Activated CD8-positive, alpha-beta memory T cell treated with anti-CD3 and anti-CD28 coated beads, Interleukin-2, amount 10 ng/mL, durations not matched to agents 7 days and 5 days (primary cell): Measurements from ENCODE around the gene NCOA3. TPM values are rescaled to one million over a fixed set of nuclear protein-coding genes. Genes with fewer than 3 reads are reported as not detected.
"Not testable (repeated sequence)": the region's sequence is repeated elsewhere in the genome, so short reads cannot be mapped to it uniquely, and the experiment has no call there.

Experiments
- ATAC-seq: fragments of 150-1000 bp; cut with Tn5 transposase; one replicate; pipeline ENCODE4 v1.10.0; 2021; ENCODE audit warnings: moderate library complexity
- CTCF ChIA-PET: fragments of 350-600 bp; sonication (Branson Sonifier 250); formaldehyde crosslinking; loops from one replicate; lab custom pipeline; 2021; ENCODE audit warnings: antibody characterized with exemption; lab: Charles Lee
- DNase-seq: peaks from one replicate; pipeline ENCODE4 v3.0.0-alpha.2; 2020
- H3K27ac Mint-ChIP-seq: one replicate; pipeline ENCODE4 v1.8.0; 2021; ENCODE audit warnings: mild to moderate bottlenecking, mixed read lengths
- H3K27me3 Mint-ChIP-seq: one replicate; pipeline ENCODE4 v1.8.0; 2021; ENCODE audit warnings: mixed read lengths
- H3K36me3 Mint-ChIP-seq: one replicate; pipeline ENCODE4 v1.8.0; 2021; ENCODE audit warnings: mild to moderate bottlenecking, mixed read lengths
- H3K4me1 Mint-ChIP-seq: one replicate; pipeline ENCODE4 v1.8.0; 2021; ENCODE audit warnings: mixed read lengths
- H3K4me3 Mint-ChIP-seq: one replicate; pipeline ENCODE4 v1.8.0; 2021; ENCODE audit warnings: mild to moderate bottlenecking, moderate library complexity, mixed read lengths
- H3K9me3 Mint-ChIP-seq: one replicate; pipeline ENCODE4 v1.8.0; 2022; ENCODE audit warnings: low read depth, mixed read lengths
- total RNA-seq, 2 experiments: library from RNA; stranded (reverse); gene quantifications; one replicate each; pipeline ENCODE4 v1.2.3, GENCODE V29; 2021

The NCOA3 gene
- total RNA-seq, 2 experiments from 2014 or later, result 74.9 to 75.8 TPM

DNA sequence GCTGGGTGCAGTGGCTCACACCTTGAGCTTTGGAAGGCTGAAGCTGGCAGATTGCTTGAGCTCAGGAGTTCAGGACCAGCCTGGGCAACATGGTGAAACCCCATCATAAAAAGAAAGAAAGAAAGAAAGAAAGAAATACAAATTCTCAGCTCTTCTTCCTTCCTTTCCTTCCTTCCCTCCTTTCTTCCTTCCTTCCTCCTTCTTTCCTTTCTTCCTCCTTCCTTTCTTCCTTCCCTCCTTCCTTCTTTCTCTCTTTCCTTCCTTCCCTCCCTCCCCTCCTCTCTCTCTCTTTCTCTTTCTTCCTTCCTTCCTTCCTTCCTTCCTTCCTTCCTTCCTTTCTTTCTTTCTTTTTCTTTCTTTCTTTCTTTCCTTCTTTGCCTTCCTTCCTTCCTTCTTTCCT lies 21.0 kb upstream of the NCOA3 start:
- DNase-seq (no peak), ATAC-seq (no peak)
- Mint-ChIP-seq H3K9me3 (no peaks in the 10 kb centered on the region), H3K4me3 (no peak overlapping the region), H3K4me1 (peaks cover 32% of the 10 kb centered on the region), H3K27me3 (no peaks in the 10 kb centered on the region), H3K27ac (no peak overlapping the region), H3K36me3 (no peaks in the 10 kb centered on the region)
- CTCF ChIA-PET, result interaction anchor here (0.9 kb wide), 1 partner anchor 22 kb away, joined by 3 read pairs; no protein-coding TSS in a partner anchor

DNA sequence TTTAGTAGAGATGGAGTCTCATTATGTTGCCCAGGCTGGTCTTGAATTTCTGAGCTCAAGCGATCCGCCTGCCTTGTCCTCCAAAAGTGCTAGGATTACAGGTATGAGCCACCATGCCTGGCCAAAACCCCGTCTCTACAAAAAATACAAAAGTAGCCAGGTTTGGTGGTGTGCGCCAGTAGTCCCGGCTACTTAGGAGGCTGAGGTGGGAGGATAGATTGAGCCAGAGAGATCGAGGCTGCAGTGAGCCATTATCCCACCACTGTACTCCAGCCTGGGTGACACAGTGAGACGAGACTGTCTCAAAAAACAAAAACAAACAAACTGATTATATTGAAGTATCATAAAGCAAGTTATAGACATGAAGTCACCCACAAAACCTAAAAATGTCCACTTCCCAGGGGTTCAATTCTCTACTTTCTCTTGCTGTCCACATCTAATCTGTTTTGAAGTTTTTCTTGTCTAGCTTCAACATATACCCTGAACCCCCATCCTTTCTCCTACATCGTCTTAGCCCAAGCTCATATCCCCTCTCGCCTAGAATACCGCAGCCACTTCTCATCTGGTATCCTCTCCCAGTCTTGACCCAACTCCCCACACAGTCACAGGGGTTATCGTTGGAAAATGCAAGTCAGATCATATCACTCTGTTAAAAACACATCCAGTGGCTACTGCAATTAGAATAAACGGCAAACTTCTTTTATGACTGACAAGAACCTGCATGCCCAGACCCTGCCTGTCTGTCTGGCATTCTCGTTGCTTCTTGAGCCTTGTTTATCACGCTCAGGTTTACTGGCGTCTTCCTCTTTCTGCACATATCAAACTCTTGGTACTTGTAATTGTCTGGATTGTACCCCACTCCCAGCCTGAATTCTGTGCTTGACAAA lies 20.1 kb upstream of the NCOA3 start:
- Mint-ChIP-seq H3K27ac (no peak overlapping the region), H3K27me3 (no peaks in the 10 kb centered on the region), H3K36me3 (no peaks in the 10 kb centered on the region), H3K4me3 (no peak overlapping the region), H3K9me3 (no peaks in the 10 kb centered on the region), H3K4me1 (peaks cover 36% of the 10 kb centered on the region)
- CTCF ChIA-PET, result no interaction called here
- no peak for DNase-seq
- ATAC-seq, result no peak

- no peaks in the 10 kb centered on the region for H3K9me3 Mint-ChIP-seq
- no peaks in the 10 kb centered on the region for H3K36me3 Mint-ChIP-seq
- DNase-seq, result no peak
- no peaks in the 10 kb centered on the region for H3K27me3 Mint-ChIP-seq
- ATAC-seq, result no peak
- no peak overlapping the region for H3K4me3 Mint-ChIP-seq
- H3K27ac Mint-ChIP-seq, result no peak overlapping the region
- peaks cover 47% of the 10 kb centered on the region for H3K4me1 Mint-ChIP-seq
- CTCF ChIA-PET, result interaction anchor here (0.6 to 1.6 kb wide), 3 partner anchors 11 to 152 kb away, joined by 3 to 4 read pairs (median 3); no protein-coding TSS in a partner anchor
Observed at GRCh38 chr20:47482705-47483104, 19.0 kb upstream of the NCOA3 start.

DNA sequence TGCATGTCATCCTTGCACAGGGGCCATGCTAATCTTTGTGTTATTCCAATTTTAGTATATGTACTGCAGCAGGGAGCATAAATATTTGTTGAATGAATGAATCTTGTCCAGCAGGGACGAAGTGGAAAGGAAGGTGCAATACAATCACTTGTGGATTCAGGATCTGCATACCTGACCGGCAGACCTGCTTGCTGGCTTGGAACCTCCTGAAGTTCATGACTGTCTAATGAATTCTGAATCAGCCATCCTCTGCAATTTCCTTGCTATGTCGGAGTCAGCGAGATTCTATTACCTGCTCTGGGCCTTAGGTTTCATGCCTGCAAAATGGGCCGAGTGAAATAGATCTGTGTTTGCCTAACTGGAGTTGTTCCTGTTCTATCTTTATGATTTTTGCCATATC lies 17.4 kb upstream of the NCOA3 start:
- H3K36me3 Mint-ChIP-seq, result peaks cover under 1% of the 10 kb centered on the region
- ATAC-seq, result no peak
- CTCF ChIA-PET, result interaction anchor here (0.9 to 1.2 kb wide), 2 partner anchors 12 to 20 kb away, joined by 3 read pairs; no protein-coding TSS in a partner anchor
- H3K4me1 Mint-ChIP-seq, result peaks cover 58% of the 10 kb centered on the region
- H3K4me3 Mint-ChIP-seq, result no peak overlapping the region
- DNase-seq, result no peak
- H3K9me3 Mint-ChIP-seq, result no peaks in the 10 kb centered on the region
- no peaks in the 10 kb centered on the region for H3K27me3 Mint-ChIP-seq
- no peak overlapping the region for H3K27ac Mint-ChIP-seq

DNA sequence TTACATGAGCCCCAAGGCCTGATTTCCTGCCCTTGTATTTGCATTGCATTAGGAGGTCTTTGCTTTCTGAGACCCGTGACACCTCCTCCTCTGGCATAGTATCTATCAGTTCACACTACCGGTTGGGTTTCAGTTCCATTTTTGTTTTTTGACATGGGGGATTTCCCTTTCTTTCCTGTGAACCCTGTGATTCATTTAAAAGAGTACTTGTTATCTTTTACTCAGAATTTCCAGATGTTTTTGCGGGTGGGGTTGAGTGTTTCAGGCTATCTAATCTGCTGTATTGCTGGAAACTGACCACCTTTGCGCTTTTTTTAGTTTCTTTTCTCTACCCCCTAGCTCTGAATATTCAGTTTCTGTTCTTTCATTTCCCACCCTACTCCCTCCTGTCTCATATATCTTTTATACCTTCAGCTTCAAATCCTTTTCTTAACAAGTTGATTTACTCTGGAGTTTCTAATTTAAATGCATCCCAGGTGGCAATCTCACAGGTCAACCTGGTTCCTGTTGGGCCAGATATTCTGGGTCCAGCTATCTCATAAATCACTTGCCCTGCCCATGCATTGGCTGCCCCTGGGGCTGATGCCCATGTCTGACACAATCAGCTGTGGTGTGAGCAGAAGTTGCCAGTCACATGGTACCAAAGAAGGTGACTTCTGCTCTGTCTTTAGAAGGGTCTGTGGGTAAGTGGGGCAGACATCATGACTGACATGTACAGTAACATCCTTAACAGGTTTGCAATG lies 14.3 kb upstream of the NCOA3 start:
- Mint-ChIP-seq H3K27me3 (no peaks in the 10 kb centered on the region), H3K4me3 (peak overlapping the region; percentile 54), H3K9me3 (no peaks in the 10 kb centered on the region), H3K27ac (peak overlapping the region; percentile 98), H3K4me1 (peaks cover 68% of the 10 kb centered on the region), H3K36me3 (peaks cover 3% of the 10 kb centered on the region)
- DNase-seq (peak; percentile 83), ATAC-seq (peak; percentile 87)
- CTCF ChIA-PET, result interaction anchor here (0.6 to 3.6 kb wide), 13 partner anchors 10 to 964 kb away, joined by 3 to 38 read pairs (median 5); partner anchors contain the start of gene NCOA3

- Mint-ChIP-seq H3K4me1 (peaks cover 78% of the 10 kb centered on the region), H3K36me3 (peaks cover 3% of the 10 kb centered on the region), H3K4me3 (peak overlapping the region; percentile 20), H3K27ac (peak overlapping the region; percentile 98), H3K9me3 (no peaks in the 10 kb centered on the region), H3K27me3 (no peaks in the 10 kb centered on the region)
- no peak for ATAC-seq
- peak; percentile 84 for DNase-seq
- CTCF ChIA-PET, result interaction anchor here (1.4 to 3.6 kb wide), 2 partner anchors 12 to 34 kb away, joined by 3 to 38 read pairs; partner anchors contain the start of gene NCOA3
Observed at GRCh38 chr20:47489448-47489872, 12.2 kb upstream of the NCOA3 start.

DNA sequence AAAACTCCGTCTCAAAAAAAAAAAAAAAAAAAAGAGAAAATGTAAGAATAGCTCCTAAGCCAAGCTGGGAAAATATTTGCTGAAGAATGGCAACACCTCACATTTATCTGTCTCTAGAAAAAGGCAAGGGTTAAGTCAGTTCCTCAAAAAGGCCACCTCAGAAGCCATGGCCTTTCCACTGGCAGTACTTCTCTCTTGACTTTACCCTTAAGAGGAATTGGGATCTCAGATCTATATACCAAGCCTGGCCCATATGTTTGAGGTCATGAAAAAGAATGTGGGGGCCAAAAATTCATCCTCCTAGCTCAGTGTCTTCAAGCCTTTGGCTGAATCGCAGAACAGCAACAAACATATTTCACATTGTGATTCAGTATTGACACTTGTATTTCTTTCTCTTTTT lies 10.9 kb upstream of the NCOA3 start:
- ATAC-seq (no peak), DNase-seq (no peak)
- no peaks in the 10 kb centered on the region for H3K27me3 Mint-ChIP-seq
- peaks cover 72% of the 10 kb centered on the region for H3K4me1 Mint-ChIP-seq
- peak overlapping the region; percentile 68 for H3K27ac Mint-ChIP-seq
- H3K36me3 Mint-ChIP-seq, result peaks cover 3% of the 10 kb centered on the region
- H3K9me3 Mint-ChIP-seq, result no peaks in the 10 kb centered on the region
- no peak overlapping the region for H3K4me3 Mint-ChIP-seq
- CTCF ChIA-PET, result interaction anchor here (2.0 kb wide), 1 partner anchor 11 kb away, joined by 9 read pairs; the partner anchor contains the start of gene NCOA3

DNA sequence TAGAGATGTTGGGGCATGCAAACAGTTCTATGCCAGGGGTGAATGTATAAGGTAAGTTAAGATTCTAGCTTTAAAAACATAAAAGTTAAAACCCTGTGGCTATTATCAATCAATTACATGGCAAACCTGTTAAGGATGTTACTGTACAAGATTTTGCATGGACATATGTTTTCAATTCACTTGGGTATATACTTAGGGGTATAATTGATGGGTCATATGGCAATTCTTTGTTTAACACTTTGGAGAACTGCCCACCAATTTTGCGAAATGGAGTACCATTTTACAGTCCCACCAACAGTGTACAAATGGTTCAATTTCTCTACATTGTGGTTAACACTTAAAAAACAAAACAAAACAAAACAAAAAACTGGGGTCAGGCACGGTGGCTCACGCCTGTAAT lies 9.4 kb upstream of the NCOA3 start:
- ATAC-seq (no peak), DNase-seq (no peak)
- CTCF ChIA-PET, result interaction anchor here (1.5 to 2.0 kb wide), 2 partner anchors 10 to 39 kb away, joined by 4 to 9 read pairs; partner anchors contain the start of gene NCOA3
- Mint-ChIP-seq H3K4me3 (no peak overlapping the region), H3K9me3 (peaks cover 2% of the 10 kb centered on the region), H3K36me3 (peaks cover 5% of the 10 kb centered on the region), H3K27ac (peak overlapping the region; percentile 84), H3K4me1 (peaks cover 66% of the 10 kb centered on the region), H3K27me3 (no peaks in the 10 kb centered on the region)

- DNase-seq (peak; percentile 79), ATAC-seq (peak; percentile 65)
- peaks cover 69% of the 10 kb centered on the region for H3K4me1 Mint-ChIP-seq
- peaks cover 2% of the 10 kb centered on the region for H3K9me3 Mint-ChIP-seq
- H3K36me3 Mint-ChIP-seq, result peaks cover 7% of the 10 kb centered on the region
- H3K4me3 Mint-ChIP-seq, result peak overlapping the region; percentile 41
- CTCF ChIA-PET, result interaction anchor here (0.8 to 2.1 kb wide), 8 partner anchors 9 to 128 kb away, joined by 3 to 20 read pairs (median 3); partner anchors contain the start of gene NCOA3
- H3K27me3 Mint-ChIP-seq, result no peaks in the 10 kb centered on the region
- H3K27ac Mint-ChIP-seq, result peak overlapping the region; percentile 84
Observed at GRCh38 chr20:47493175-47493962, 8.3 kb upstream of the NCOA3 start.

- Mint-ChIP-seq H3K36me3 (peaks cover 8% of the 10 kb centered on the region), H3K4me3 (peak overlapping the region; percentile 41), H3K9me3 (peaks cover 2% of the 10 kb centered on the region), H3K27ac (peak overlapping the region; percentile 84), H3K4me1 (peaks cover 70% of the 10 kb centered on the region), H3K27me3 (no peaks in the 10 kb centered on the region)
- CTCF ChIA-PET, result interaction anchor here (0.8 to 2.1 kb wide), 7 partner anchors 8 to 127 kb away, joined by 3 to 20 read pairs (median 3); partner anchors contain the start of gene NCOA3
- ATAC-seq (no peak), DNase-seq (no peak)
Observed at GRCh38 chr20:47493963-47494293, 7.8 kb upstream of the NCOA3 start.

DNA sequence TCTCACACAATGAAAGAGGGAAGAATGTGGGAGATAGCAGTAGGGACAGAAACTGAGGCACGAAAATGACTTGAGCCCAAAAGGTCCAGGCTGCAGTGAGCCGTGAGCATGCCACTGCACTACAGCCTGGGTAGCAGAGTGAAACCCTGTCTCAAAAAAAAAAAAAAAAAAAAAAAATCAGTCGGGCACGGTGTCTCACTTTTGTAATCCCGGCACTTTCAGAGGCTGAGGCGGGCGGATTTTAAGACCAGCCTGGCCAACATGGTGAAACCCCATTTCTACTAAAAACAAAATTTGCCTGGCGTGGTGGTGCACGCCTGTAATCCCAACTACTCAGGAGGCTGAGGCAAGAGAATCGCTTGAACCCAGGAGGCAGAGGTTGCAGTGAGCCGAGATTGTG lies 7.1 kb upstream of the NCOA3 start:
- H3K27me3 Mint-ChIP-seq, H3K36me3 Mint-ChIP-seq, H3K9me3 Mint-ChIP-seq, H3K4me3 Mint-ChIP-seq, DNase-seq, ATAC-seq: not testable (repeated sequence)
- H3K4me1 Mint-ChIP-seq, result peaks cover 67% of the 10 kb centered on the region
- CTCF ChIA-PET, result interaction anchor here (2.1 kb wide), 1 partner anchor 8 kb away, joined by 20 read pairs; the partner anchor contains the start of gene NCOA3
- H3K27ac Mint-ChIP-seq, result peak overlapping the region; percentile 84

DNA sequence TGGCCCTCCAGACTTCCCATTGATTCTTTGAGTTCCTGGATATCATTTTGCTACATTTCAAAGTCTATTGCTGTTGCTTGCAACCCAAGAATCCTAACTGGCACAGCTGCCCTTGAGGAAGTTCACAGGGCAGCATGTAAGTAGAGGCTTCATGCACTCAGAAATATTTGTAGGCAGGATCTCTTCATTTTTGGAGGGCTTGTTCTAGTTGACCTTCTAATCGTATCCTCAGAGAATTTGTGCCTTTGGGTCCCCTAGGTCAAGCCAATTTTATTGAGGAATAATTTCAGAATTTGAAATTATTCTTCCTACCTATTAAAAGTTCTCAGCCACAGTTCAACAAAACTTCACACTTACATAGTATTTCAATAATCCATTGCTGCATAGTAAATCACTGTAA lies 5.6 kb upstream of the NCOA3 start:
- ATAC-seq (no peak), DNase-seq (no peak)
- H3K9me3 Mint-ChIP-seq, result peaks cover 2% of the 10 kb centered on the region
- CTCF ChIA-PET, result no interaction called here
- peaks cover 5% of the 10 kb centered on the region for H3K36me3 Mint-ChIP-seq
- peaks cover 70% of the 10 kb centered on the region for H3K4me1 Mint-ChIP-seq
- no peaks in the 10 kb centered on the region for H3K27me3 Mint-ChIP-seq
- no peak overlapping the region for H3K4me3 Mint-ChIP-seq
- H3K27ac Mint-ChIP-seq, result no peak overlapping the region
